Measurements from ENCODE around the gene UGT1A8. TPM values are rescaled to one million over a fixed set of nuclear protein-coding genes. Genes with fewer than 3 reads are reported as not detected.
"Not testable (repeated sequence)": the region's sequence is repeated elsewhere in the genome, so short reads cannot be mapped to it uniquely, and the experiment has no call there.

Gene UGT1A8
- not detected in 2 replicates for total RNA-seq

- not testable (repeated sequence) for DNase-seq
These were observed at the start of gene UGT1A8 for GRCh38 chr2:233617476-233617875. TSS of gene UGT1A8 (plus strand) at chr2:233617633. CDS start at chr2:233617708, 75 bp downstream.

GRCh38 chr2:233571001-233571400 lies 46.4 kb upstream of the UGT1A8 start:
- DNase-seq = no peak

DNA sequence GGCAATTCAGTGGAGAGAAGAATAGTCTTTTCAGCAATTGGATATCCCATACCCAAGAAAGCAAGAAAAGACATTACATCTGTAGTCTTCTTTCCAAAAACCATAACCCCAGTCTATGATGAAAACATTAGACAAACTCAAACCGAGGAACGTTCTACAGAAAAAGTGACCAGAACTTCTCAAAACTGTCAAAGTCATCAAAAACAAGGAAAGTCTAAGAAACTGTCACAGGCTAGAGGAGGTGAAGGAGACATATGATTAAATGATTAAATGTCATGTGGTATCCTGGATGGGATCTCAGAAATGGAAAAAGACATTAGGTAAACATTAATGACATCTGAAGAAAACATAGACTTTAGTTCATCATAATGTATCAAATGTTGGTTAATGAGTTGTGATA lies 46.0 kb upstream of the UGT1A8 start:
- no peak for DNase-seq

DNA sequence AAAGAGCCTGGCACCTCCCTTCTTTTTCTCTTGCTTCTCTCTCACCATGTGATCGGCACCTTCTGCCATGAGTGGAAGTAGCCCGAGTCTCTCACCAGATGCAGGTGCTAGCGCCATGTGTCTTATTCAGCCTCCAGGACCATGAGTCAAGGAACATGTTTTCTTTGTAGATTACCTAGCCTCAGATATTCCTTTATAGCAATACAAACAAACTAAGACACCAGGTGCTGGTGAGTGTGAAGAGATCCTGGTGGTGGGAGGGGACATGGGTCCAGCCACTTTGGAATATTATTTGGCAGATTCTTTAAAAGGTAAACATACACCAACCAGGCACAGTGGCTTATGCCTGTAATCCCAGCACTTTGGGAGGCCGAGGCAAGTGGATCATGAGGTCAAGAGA lies 45.0 kb upstream of the UGT1A8 start:
- DNase-seq = no peak

GRCh38 chr2:233577341-233577740 lies 40.1 kb upstream of the UGT1A8 start:
- not testable (repeated sequence) for DNase-seq

DNA sequence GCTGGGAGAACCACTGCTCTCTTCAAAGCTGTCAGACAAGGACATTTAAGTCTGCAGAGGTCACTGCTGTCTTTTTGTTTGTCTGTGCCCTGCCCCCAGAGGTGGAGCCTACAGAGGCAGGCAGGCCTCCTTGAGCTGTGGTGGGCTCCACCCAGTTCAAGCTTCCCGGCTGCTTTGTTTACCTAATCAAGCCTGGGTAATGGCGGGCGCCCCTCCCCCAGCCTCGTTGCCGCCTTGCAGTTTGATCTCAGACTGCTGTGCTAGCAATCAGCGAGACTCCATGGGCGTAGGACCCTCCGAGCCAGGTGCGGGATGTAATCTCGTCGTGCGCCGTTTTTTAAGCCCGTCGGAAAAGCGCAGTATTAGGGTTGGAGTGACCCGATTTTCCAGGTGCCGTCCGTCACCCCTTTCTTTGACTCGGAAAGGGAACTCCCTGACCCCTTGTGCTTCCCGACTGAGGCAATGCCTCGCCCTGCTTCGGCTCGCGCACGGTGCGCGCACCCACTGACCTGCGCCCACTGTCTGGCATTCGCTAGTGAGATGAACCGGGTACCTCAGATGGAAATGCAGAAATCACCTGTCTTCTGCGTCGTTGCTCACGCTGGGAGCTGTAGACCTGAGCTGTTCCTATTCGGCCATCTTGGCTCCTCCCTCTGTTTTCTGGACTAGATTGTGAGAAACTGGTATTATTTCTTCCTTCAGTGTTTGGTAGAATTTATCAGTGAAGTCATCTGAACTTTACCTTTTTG lies 34.0 kb upstream of the UGT1A8 start:
- DNase-seq = not testable (repeated sequence)

DNA sequence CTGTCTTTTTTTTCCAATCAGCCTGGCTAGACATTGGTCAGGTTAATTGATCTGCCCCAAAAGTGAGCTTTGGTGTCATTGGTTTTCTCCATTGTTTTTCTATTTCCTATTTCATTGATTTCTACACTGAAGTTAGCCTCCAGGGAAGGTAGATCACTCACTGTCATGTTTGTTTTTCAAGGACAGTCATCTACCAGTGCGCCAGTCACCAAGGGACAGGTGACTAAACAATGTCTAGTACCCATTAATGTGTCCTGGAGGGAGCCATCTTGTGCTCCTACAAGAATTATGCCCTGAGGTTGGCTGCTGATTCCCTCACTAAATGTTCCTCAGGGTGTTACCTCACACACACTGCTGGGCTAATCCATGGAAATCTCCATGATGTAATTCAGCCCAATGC lies 33.2 kb upstream of the UGT1A8 start:
- DNase-seq = no peak

GRCh38 chr2:233588400-233588799 lies 29.0 kb upstream of the UGT1A8 start:
- no peak for DNase-seq

DNA sequence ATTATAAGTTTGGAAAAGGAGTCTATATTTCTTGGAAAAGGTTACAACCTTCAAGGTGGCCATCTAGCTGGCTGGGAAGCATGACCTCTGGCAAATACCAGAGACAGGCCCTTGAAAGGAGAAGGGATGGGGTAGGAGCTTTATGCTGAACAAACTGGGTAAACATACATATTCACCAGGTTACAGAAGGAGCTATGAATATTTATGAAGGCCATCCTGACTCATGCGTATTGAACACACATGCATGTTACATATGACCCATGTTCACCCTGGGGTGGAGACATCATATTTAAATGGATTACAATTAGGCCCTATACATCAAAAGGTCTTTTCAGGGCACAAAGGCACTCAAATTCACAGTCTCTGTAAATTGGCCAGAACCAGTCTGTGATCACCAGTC lies 24.7 kb upstream of the UGT1A8 start:
- not testable (repeated sequence) for DNase-seq

GRCh38 chr2:233593201-233593600 lies 24.2 kb upstream of the UGT1A8 start:
- DNase-seq = no peak

GRCh38 chr2:233597522-233597921 lies 19.9 kb upstream of the UGT1A8 start:
- no peak for DNase-seq

GRCh38 chr2:233598952-233599351 lies 18.5 kb upstream of the UGT1A8 start:
- no peak for DNase-seq

- no peak for DNase-seq
These were observed 17.0 kb upstream of the UGT1A8 start for GRCh38 chr2:233600386-233600785.

- no peak for DNase-seq
These were observed 15.4 kb upstream of the UGT1A8 start for GRCh38 chr2:233602076-233602475.

- DNase-seq = no peak
These were observed 13.9 kb upstream of the UGT1A8 start for GRCh38 chr2:233603520-233603919.

DNA sequence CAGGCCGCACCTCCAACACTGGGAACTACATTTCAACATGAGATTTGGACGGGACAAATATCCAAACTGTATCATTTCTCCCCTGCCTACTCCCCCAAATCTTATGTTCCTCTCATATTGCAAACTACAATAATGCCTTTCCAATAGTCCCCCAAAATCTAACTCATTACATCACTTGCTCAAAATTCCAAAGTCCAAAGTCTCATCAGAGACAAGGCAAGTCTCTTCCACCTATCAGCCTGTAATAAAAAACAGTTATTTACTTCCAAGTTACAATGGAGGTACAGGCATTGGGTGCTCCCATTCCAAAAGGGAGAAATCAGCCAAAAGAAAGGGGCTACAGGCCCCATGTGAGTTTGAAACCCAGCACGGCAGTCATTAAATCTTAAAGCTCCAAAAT lies 12.6 kb upstream of the UGT1A8 start:
- DNase-seq = no peak

DNA sequence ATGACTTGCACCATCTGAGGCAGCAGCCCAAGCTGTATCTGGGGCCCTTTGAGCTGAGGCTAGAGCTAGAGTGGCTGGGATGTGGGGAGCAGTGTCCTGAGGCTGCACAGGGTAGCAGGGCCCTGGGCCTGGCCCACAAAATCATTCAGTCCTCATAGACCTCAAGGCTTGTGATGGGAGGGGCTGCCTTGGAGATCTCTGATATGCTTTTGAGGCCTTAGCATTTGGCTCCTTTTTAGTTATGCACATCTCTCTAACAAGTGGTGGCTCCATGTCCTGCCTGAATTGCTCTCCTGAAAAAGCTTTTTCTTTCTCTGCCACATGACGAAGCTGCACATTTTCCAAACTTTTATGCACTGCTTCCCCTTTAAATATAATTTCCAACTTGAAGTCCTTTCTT lies 11.8 kb upstream of the UGT1A8 start:
- DNase-seq = no peak

GRCh38 chr2:233611284-233611683 lies 6.1 kb upstream of the UGT1A8 start:
- no peak for DNase-seq

DNA sequence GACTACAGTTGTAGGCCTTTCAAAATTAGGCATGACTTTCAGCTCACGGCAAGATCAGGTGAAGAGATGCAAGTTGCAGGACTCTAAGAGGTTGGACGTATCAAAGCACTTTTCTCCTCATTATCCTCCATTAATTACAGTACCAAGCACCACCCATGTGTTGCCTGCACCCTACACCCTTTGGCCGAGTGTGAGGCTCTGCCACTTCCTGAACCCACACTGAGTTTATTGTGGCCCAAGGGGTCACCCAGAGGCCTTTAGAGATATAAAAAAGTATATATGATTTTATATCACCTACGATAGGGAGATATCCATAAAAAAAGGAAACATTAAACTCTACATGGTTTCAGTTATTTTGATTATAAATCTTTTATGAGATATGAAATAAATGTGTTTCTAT lies 2.8 kb downstream of the UGT1A8 start:
- DNase-seq = no peak

GRCh38 chr2:233621863-233622262 lies 4.4 kb downstream of the UGT1A8 start:
- not testable (repeated sequence) for DNase-seq

GRCh38 chr2:233627331-233628025 lies 10.0 kb downstream of the UGT1A8 start:
- no peak for DNase-seq

GRCh38 chr2:233636306-233636705 lies 18.9 kb downstream of the UGT1A8 start, which contains the start of gene UGT1A10:
TSS of gene UGT1A10 (plus strand) at chr2:233636448. CDS start at chr2:233636523, 75 bp downstream.
- not testable (repeated sequence) for DNase-seq

DNA sequence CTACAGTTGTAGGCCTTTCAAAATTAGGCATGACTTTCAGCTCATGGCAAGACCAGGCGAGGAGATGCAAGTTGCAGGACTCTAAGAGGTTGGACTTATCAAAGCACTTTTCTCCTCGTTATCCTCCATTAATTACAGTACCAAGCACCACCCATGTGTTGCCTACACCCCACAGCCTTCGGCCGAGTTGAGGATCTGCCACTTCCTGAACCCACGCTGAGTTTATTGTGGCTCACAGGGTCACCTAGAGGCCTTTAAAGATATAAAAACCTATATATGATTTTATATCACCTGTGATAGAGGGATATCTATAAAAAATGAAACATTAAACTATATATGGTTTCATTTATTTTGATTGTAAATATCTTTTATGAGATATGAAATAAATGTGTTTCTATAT lies 21.4 kb downstream of the UGT1A8 start:
- DNase-seq = no peak

DNA sequence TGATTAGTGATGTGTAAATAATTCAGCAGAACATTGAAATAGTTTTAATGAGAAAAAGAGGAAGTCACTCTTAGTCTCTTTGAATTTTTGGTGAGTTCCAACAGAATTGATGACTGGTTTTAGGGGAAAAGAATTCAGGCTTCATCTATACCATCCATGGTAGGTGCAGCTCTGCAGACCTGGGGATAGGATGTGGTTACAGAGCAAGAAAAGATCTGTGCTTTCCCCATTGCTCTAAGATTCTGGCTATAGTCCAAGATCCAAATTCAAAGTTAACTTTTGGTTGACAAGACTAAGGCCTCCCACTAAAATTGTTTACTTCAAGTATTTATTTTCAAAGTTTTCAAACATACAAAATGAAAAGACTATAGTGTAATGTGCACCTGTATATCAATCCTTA lies 22.4 kb downstream of the UGT1A8 start:
- no peak for DNase-seq
